Activated CD4-positive, alpha-beta memory T cell treated with anti-CD3 and anti-CD28 coated beads for 36 hours (primary cell): ENCODE measurements around the gene GNA15. TPM values are rescaled to one million over a fixed set of nuclear protein-coding genes. Genes with fewer than 3 reads are reported as not detected.
"Not testable (repeated sequence)": the region's sequence is repeated elsewhere in the genome, so short reads cannot be mapped to it uniquely, and the experiment has no call there.

Experiments used
- CTCF ChIA-PET: fragments of 350-600 bp; sonication (Branson Sonifier 250); formaldehyde crosslinking; loops from one replicate; lab custom pipeline; 2021; ENCODE audit warnings: antibody characterized with exemption, inconsistent platforms; lab: Charles Lee
- POLR2A ChIA-PET: fragments of 350-600 bp; sonication (Branson Sonifier 250); formaldehyde crosslinking; loops from one replicate; lab custom pipeline; 2021; ENCODE audit warnings: antibody characterized with exemption; lab: Charles Lee
- DNase-seq: peaks from one replicate; pipeline ENCODE4 v3.0.0-alpha.2; 2020
- H3K27ac Mint-ChIP-seq: one replicate; pipeline ENCODE4 v1.8.0; 2021; ENCODE audit warnings: mixed read lengths
- H3K27me3 Mint-ChIP-seq: one replicate; pipeline ENCODE4 v1.8.0; 2021; ENCODE audit warnings: mixed read lengths
- H3K36me3 Mint-ChIP-seq: one replicate; pipeline ENCODE4 v1.8.0; 2021; ENCODE audit warnings: mixed read lengths
- H3K4me1 Mint-ChIP-seq: one replicate; pipeline ENCODE4 v1.8.0; 2021; ENCODE audit warnings: low read depth, mixed read lengths
- H3K4me3 Mint-ChIP-seq: one replicate; pipeline ENCODE4 v1.8.0; 2021; ENCODE audit warnings: mild to moderate bottlenecking, mixed read lengths
- H3K9me3 Mint-ChIP-seq: one replicate; pipeline ENCODE4 v1.8.0; 2021; ENCODE audit warnings: mixed read lengths
- intact Hi-C: fragments of 100-400 bp; cut with micrococcal nuclease; formaldehyde crosslinking; loops from one replicate; pipeline ENCODE4 v1.15.1; 2023
- total RNA-seq, 2 experiments: library from RNA; stranded (reverse); gene quantifications; one replicate each; pipeline ENCODE4 v1.2.3, GENCODE V29; 2021

Gene GNA15, protein sequence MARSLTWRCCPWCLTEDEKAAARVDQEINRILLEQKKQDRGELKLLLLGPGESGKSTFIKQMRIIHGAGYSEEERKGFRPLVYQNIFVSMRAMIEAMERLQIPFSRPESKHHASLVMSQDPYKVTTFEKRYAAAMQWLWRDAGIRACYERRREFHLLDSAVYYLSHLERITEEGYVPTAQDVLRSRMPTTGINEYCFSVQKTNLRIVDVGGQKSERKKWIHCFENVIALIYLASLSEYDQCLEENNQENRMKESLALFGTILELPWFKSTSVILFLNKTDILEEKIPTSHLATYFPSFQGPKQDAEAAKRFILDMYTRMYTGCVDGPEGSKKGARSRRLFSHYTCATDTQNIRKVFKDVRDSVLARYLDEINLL
- total RNA-seq = 10 to 100 TPM; 78.4 to 79.5 TPM

DNA sequence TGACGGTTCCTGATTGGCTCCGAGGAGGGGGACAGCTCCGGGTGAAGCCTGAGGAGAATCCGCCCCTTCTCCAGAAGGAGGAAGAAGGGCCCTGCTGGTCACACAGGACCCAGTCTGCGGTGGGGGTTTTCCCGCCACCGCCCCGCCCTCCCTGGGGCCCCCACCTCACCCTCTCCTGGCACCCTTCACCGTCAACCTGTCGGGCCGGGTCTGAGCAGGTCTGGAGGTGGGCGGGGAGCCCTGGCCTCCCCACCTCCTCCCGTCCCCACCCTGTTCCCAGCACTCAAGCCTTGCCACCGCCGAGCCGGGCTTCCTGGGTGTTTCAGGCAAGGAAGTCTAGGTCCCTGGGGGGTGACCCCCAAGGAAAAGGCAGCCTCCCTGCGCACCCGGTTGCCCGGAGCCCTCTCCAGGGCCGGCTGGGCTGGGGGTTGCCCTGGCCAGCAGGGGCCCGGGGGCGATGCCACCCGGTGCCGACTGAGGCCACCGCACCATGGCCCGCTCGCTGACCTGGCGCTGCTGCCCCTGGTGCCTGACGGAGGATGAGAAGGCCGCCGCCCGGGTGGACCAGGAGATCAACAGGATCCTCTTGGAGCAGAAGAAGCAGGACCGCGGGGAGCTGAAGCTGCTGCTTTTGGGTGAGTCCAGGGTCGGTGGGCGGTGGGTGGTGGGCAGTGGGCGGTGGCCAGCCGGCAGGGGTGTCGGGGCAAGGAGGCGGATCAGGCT, at the start of gene GNA15:
GNA15 (plus strand) TSS at position 73 of the 723 bp plus-strand sequence; CDS start at position 491, 418 bp downstream.
- Mint-ChIP-seq H3K9me3 (no peaks in the 10 kb centered on the region), H3K4me3 (peak within 1 kb of the TSS; percentile 80), H3K27ac (peak within 1 kb of the TSS; percentile 69), H3K27me3 (no peaks in the 10 kb centered on the region), H3K4me1 (peaks cover 41% of the 10 kb centered on the region), H3K36me3 (peaks cover 13% of the 10 kb centered on the region)
- intact Hi-C loops = no loop called here
- DNase-seq = peak; percentile 80
- ChIA-PET CTCF (interaction anchor here (0.7 to 8.4 kb wide), 8 partner anchors 8 to 41 kb away, joined by 3 to 59 read pairs (median 4); no protein-coding TSS in a partner anchor), POLR2A (no interaction called here)

GRCh38 chr19:3087769-3088168, 48.1 kb upstream of the GNA15 start:
- Mint-ChIP-seq H3K27me3 (peaks cover 1% of the 10 kb centered on the region), H3K4me3 (no peak overlapping the region), H3K4me1 (no peaks in the 10 kb centered on the region), H3K27ac (no peak overlapping the region), H3K36me3 (no peaks in the 10 kb centered on the region), H3K9me3 (no peaks in the 10 kb centered on the region)
- ChIA-PET POLR2A (no interaction called here), CTCF (interaction anchor here (1.4 to 2.0 kb wide), 2 partner anchors 12 to 16 kb away, joined by 5 to 11 read pairs; no protein-coding TSS in a partner anchor)
- intact Hi-C loops = no loop called here
- DNase-seq = no peak

DNA sequence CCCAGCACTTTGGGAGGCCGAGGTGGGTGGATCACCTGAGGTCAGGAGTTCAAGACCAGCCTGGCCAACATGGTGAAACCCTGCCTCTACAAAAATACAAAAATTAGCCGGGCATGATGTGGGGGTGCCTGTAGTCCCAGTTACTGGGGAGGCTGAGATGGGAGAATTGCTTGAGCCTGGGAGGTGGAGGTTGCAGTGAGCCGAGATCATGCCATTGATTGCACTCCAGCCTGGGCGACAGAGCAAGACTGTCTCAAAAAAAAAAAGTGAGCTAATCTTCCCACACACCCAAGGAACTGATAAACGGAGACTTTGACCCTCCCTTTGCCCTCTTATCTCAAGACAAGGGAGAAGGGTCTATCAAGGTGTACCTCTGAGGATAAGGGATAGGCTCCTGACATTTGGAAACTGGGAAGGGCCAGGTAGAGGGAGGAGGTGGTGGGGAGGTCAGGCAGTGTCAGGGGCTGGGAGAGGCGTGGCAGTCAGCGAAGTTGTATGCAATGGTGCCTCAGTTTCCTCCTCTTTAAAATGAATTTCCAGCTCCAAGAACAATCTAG, 46.5 kb upstream of the GNA15 start:
- H3K4me3 Mint-ChIP-seq, H3K27me3 Mint-ChIP-seq, H3K4me1 Mint-ChIP-seq, H3K36me3 Mint-ChIP-seq, DNase-seq, H3K27ac Mint-ChIP-seq, intact Hi-C loops, H3K9me3 Mint-ChIP-seq: not testable (repeated sequence)
- POLR2A ChIA-PET = interaction anchor here (0.6 kb wide), 1 partner anchor 52 kb away, joined by 3 read pairs; no protein-coding TSS in a partner anchor
- CTCF ChIA-PET = interaction anchor here (0.6 to 2.0 kb wide), 3 partner anchors 14 to 1301 kb away, joined by 3 to 11 read pairs (median 3); no protein-coding TSS in a partner anchor

- ChIA-PET CTCF (interaction anchor here (0.9 to 2.1 kb wide), 3 partner anchors 9 to 144 kb away, joined by 3 to 10 read pairs (median 3); no protein-coding TSS in a partner anchor), POLR2A (no interaction called here)
- no peaks in the 10 kb centered on the region for H3K36me3 Mint-ChIP-seq
- DNase-seq = peak; percentile 52
- H3K4me1 Mint-ChIP-seq = peaks cover 22% of the 10 kb centered on the region
- H3K4me3 Mint-ChIP-seq = peak overlapping the region; percentile 71
- H3K27ac Mint-ChIP-seq = no peak overlapping the region
- intact Hi-C loops = no loop called here
- H3K27me3 Mint-ChIP-seq = peaks cover 19% of the 10 kb centered on the region
- no peaks in the 10 kb centered on the region for H3K9me3 Mint-ChIP-seq
Measured at GRCh38 chr19:3094601-3095440, 41.0 kb upstream of the GNA15 start.

DNA sequence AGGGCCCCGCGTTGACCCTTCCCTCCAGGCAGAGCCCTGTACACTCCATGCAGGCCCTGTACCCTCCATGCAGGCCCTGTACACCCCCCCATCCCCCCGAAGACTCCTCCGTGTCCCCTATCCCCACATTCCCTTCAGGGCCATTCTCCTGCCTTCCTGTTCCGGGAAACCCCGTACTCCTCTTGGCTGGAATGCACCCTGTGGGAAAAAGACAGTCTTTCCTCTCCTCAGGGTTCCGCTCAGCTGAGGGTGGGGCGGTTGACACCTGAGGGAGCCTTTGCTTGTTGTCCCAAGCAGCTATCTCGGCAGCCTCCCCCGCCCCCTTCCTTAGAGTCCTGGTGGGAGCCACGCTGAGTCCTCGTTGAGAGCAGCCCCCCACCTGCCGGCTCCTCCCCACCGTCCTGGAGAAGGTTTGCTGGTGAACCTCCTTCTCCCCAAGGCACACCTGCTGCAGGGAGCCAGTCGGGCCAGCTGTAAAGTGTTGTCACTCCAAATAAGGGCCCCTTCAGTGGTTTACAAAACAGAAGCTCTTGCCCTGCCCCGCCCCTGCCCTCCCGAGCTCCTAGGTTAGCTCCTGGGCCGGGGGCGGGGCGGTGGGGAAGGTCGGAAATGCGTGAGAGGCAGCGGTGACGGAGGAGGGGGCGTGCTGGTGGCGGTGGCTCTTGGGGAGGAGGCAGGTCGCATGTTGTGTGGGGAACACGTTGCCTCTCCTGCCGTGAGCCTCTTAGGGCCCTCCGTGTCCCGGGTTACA, 40.2 kb upstream of the GNA15 start:
- Mint-ChIP-seq H3K27me3 (peaks cover 24% of the 10 kb centered on the region), H3K4me1 (peaks cover 22% of the 10 kb centered on the region), H3K4me3 (peak overlapping the region; percentile 71), H3K36me3 (no peaks in the 10 kb centered on the region), H3K27ac (no peak overlapping the region), H3K9me3 (no peaks in the 10 kb centered on the region)
- POLR2A ChIA-PET = interaction anchor here (0.6 kb wide), 1 partner anchor 19 kb away, joined by 3 read pairs; no protein-coding TSS in a partner anchor
- intact Hi-C loops = no loop called here
- DNase-seq = peak; percentile 62
- CTCF ChIA-PET = interaction anchor here (0.9 to 2.1 kb wide), 3 partner anchors 8 to 145 kb away, joined by 3 to 10 read pairs (median 3); no protein-coding TSS in a partner anchor

DNA sequence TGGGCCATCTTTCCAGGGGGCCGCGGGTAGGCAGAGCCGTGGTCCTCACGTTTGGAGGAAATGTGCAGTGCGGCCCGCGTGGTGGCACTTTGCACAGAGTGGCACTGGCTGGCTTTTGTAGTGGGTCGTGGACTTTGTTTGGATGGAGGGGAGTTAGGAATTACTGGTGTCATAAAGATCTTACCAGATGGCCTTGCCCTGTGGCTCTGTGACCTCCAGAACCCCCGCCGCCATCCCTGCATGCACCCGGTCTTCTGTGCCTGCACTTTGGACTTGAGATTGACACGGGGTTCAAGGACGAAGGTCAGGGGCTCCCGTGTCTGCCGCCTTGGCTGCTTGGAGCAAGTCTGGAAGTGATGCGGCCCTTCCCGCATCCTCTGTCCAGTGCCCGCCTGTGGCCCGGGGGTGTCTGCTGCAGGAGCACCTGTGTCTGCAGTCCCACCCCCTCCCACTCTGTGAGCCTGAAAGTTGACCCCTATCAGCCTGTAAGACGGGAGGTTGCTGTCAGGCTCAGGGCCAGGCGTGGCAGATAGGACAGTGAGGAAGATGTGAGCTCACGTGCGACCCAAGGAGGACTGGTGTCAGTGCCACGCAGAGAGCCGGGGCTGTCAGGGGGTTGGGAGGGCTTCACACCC, 39.4 kb upstream of the GNA15 start:
- Mint-ChIP-seq H3K9me3 (no peaks in the 10 kb centered on the region), H3K27ac (no peak overlapping the region), H3K36me3 (no peaks in the 10 kb centered on the region), H3K27me3 (peaks cover 24% of the 10 kb centered on the region), H3K4me1 (peaks cover 22% of the 10 kb centered on the region), H3K4me3 (no peak overlapping the region)
- ChIA-PET CTCF (interaction anchor here (2.1 kb wide), 1 partner anchor 8 kb away, joined by 10 read pairs; no protein-coding TSS in a partner anchor), POLR2A (no interaction called here)
- DNase-seq = no peak
- intact Hi-C loops = no loop called here

DNA sequence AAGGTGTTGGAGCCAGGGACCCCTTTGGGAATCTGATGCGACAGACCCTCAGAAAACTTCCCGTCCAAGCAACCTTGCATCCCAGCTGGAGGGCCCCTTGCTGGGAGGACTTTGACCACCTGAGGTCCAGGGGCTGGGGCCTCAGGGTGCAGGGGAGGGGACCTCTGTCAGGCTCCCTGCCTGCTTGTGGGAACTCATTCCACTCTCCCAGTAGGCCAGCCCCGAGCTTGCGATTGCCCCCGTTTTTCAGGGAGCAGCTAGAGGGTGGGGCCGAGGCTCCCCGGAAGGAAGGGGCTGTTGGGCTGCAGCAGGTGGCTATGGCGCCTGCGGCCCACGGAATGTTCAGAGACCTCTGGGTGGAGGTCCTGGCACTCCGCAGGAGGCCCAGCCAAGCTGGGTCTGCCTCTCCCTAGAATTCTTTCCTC, 38.9 kb upstream of the GNA15 start:
- Mint-ChIP-seq H3K9me3 (no peaks in the 10 kb centered on the region), H3K27ac (no peak overlapping the region), H3K27me3 (peaks cover 24% of the 10 kb centered on the region), H3K36me3 (no peaks in the 10 kb centered on the region), H3K4me3 (no peak overlapping the region), H3K4me1 (peaks cover 22% of the 10 kb centered on the region)
- intact Hi-C loops = no loop called here
- ChIA-PET POLR2A (no interaction called here), CTCF (no interaction called here)
- no peak for DNase-seq

DNA sequence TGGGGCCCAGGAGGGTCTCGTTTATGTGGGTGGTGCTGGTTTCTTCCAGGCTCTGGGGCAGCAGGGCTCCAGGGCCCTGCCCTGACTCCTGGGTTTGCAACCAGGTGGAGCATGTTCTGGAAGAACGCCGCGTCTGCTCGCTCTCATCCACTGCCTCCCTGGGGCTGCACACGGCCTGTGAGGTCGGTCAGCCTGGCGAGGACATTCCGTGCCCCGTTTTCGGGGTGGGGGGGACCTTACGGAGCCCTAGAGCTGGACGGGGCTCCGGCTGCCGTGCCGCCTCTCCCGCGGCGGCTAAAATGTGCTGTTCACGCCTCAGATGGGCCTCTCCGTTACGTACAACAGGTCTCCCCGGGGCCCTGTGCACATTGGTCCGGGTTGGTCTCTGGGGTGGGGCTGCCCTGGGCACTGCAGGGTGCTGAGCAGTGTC, 38.4 kb upstream of the GNA15 start:
- H3K27ac Mint-ChIP-seq = no peak overlapping the region
- CTCF ChIA-PET = interaction anchor here (1.0 to 1.2 kb wide), 2 partner anchors 11 to 147 kb away, joined by 4 read pairs; no protein-coding TSS in a partner anchor
- POLR2A ChIA-PET = no interaction called here
- no peaks in the 10 kb centered on the region for H3K36me3 Mint-ChIP-seq
- no peak for DNase-seq
- peaks cover 22% of the 10 kb centered on the region for H3K4me1 Mint-ChIP-seq
- intact Hi-C loops = no loop called here
- no peak overlapping the region for H3K4me3 Mint-ChIP-seq
- H3K27me3 Mint-ChIP-seq = peaks cover 23% of the 10 kb centered on the region
- no peaks in the 10 kb centered on the region for H3K9me3 Mint-ChIP-seq

DNA sequence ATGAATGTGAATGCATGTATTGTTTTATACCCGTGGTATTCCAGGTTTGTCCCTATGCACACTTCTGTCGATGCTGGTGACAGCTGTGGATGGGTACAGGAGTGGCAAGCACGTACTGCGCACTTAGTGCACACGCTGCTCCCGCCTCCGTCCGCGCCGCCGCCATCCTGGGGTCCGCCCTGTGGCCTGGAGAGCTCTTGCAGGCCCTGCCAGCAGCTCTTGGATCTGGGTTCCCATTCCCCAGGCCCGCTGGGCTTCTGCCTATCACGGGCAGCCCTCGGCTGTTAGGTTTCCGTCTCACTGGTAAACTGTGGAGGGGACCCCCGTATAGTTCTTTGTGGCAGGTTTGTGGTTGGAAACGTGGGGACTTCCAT, 37.7 kb upstream of the GNA15 start:
- Mint-ChIP-seq H3K36me3 (no peaks in the 10 kb centered on the region), H3K9me3 (no peaks in the 10 kb centered on the region), H3K27ac (no peak overlapping the region), H3K4me1 (peaks cover 22% of the 10 kb centered on the region), H3K27me3 (peaks cover 22% of the 10 kb centered on the region), H3K4me3 (no peak overlapping the region)
- CTCF ChIA-PET = interaction anchor here (0.8 to 1.2 kb wide), 5 partner anchors 11 to 148 kb away, joined by 3 to 4 read pairs (median 4); partner anchors contain the start of gene CELF5
- POLR2A ChIA-PET = no interaction called here
- intact Hi-C loops = no loop called here
- DNase-seq = no peak
